Brain microvascular endothelial cell (primary cell): ENCODE measurements around the gene POU2F2.

Source experiments
- DNase-seq: peaks from one replicate; pipeline ENCODE4 v3.0.0-alpha.2; 2020
- H3K27ac ChIP-seq: fragments of 250-450 bp; sonication (Bioruptor Pico); 2 replicates; pipeline ENCODE4 v1.5.1; 2020; ENCODE audit warnings: mild to moderate bottlenecking, moderate library complexity
- H3K27me3 ChIP-seq: fragments of 250-450 bp; sonication (Bioruptor Pico); replicated peaks from 2 replicates; pipeline ENCODE4 v1.5.1; 2020; ENCODE audit warnings: mild to moderate bottlenecking
- H3K36me3 ChIP-seq: fragments of 250-450 bp; sonication (Bioruptor Pico); replicated peaks from 2 replicates; pipeline ENCODE4 v1.5.1; 2020; ENCODE audit warnings: mild to moderate bottlenecking
- H3K4me3 ChIP-seq: 2 replicates; pipeline ENCODE4 v1.5.1; 2011; ENCODE audit warnings: low read depth, mild to moderate bottlenecking, control low read depth, low read length, moderate library complexity
- in situ Hi-C: cut with HindIII; loops from 2 replicates; pipeline ENCODE4 v1.10.0; 2017; ENCODE audit warnings: low sequenced_read_pairs, low pct_ligation_motif_present
- TF ChIP-seq, protein P1 (sequence below): IDR thresholded peaks from 2 replicates; pipeline ENCODE4 v1.5.1; 2011; ENCODE audit warnings: low read depth, mild to moderate bottlenecking, moderate library complexity, low read length, control low read depth, inconsistent platforms; ENCODE audit errors: missing control alignments

The POU2F2 gene

DNA sequence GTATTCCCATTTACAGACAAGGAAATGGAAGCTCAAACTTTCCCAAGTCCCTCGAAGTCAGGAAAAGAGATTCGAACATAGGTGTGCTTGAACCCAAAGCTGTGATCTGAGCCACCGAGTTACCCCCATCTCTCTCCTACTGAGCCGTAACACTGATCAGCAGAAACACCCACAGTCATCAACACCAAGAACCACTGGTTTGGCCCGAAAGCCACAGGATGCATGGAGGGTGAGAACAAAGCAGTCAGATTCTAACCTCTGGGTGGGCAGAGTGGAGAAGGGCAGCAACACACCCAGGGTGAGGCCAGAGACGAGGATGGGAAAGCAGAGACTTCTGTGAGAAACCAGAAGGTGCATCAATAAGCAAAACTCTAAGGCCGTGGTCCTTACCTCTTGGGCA is 27.7 kb upstream of the POU2F2 start:
- in situ Hi-C loops = no loop called here
- Histone ChIP-seq H3K4me3 (no peak overlapping the region), H3K27me3 (peaks cover 26% of the 10 kb centered on the region), H3K36me3 (no peaks in the 10 kb centered on the region), H3K27ac (no peak overlapping the region)
- TF ChIP-seq, protein P1, sequence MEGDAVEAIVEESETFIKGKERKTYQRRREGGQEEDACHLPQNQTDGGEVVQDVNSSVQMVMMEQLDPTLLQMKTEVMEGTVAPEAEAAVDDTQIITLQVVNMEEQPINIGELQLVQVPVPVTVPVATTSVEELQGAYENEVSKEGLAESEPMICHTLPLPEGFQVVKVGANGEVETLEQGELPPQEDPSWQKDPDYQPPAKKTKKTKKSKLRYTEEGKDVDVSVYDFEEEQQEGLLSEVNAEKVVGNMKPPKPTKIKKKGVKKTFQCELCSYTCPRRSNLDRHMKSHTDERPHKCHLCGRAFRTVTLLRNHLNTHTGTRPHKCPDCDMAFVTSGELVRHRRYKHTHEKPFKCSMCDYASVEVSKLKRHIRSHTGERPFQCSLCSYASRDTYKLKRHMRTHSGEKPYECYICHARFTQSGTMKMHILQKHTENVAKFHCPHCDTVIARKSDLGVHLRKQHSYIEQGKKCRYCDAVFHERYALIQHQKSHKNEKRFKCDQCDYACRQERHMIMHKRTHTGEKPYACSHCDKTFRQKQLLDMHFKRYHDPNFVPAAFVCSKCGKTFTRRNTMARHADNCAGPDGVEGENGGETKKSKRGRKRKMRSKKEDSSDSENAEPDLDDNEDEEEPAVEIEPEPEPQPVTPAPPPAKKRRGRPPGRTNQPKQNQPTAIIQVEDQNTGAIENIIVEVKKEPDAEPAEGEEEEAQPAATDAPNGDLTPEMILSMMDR = no peak
- no peak for DNase-seq

DNA sequence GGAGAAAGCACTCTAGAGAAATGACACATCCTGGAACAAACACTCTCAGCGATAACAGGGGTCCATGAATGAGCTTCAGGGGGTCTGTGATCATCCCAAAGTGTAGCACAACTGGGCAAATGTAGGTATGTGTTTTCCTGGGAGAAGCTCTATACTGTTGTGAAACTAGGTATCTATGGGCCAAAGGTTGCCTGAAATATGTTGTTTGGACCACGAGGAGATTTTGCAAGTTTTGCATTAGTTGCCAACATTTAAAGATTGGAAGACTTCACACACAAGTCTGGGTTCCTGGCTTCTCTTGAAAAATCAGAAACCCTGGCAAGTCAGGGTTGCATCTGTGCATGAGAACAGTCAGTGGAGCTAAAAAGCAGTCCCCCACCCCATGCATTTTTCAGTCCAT is 26.7 kb upstream of the POU2F2 start:
- Histone ChIP-seq H3K4me3 (no peak overlapping the region), H3K27ac (no peak overlapping the region), H3K27me3 (peaks cover 31% of the 10 kb centered on the region), H3K36me3 (no peaks in the 10 kb centered on the region)
- TF ChIP-seq, protein P1 = no peak
- in situ Hi-C loops = no loop called here
- no peak for DNase-seq

DNA sequence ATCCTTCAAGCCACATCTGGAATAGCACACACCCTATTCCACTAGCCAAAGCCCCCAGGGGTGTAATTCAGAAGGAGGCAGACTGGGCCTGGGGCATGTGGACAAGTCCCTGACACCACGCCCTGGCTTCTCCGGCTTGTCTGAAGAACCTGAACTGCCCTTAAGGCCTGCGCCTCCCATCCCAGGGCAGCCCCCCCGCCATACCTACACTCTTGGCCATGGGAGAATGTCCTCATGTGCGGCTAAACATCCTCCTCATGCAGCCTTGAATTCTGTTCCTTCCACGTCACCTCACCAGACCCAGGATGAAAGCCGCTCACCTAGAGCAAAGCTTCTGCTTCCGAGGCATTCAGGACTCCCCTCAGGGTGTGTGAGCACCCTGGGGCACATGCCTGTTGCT is 24.3 kb upstream of the POU2F2 start:
- no peak for DNase-seq
- Histone ChIP-seq H3K36me3 (no peaks in the 10 kb centered on the region), H3K27ac (no peak overlapping the region), H3K27me3 (peaks cover 45% of the 10 kb centered on the region), H3K4me3 (no peak overlapping the region)
- in situ Hi-C loops = no loop called here
- TF ChIP-seq, protein P1 = no peak

DNA sequence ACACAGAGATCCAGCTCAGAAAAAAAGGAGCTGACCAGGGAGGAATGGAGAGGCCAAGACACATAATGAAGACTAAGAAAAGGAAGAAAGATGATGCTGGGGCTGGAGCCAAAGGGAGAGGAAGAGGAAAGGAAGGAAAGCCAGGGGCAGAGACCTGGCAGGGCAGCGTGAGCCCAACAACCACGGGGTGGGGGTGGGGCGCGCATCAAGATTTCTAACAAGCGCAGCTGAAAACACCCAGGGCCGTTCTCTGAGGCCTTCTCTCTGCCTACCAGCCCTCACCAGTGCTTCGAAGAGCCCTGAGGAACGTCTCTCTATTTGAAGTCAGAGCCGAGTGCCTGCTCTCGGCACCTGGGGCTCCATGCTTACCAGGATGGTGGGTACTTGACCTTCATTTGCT is 23.6 kb upstream of the POU2F2 start:
- H3K27me3 ChIP-seq = peaks cover 44% of the 10 kb centered on the region
- no peak for DNase-seq

DNA sequence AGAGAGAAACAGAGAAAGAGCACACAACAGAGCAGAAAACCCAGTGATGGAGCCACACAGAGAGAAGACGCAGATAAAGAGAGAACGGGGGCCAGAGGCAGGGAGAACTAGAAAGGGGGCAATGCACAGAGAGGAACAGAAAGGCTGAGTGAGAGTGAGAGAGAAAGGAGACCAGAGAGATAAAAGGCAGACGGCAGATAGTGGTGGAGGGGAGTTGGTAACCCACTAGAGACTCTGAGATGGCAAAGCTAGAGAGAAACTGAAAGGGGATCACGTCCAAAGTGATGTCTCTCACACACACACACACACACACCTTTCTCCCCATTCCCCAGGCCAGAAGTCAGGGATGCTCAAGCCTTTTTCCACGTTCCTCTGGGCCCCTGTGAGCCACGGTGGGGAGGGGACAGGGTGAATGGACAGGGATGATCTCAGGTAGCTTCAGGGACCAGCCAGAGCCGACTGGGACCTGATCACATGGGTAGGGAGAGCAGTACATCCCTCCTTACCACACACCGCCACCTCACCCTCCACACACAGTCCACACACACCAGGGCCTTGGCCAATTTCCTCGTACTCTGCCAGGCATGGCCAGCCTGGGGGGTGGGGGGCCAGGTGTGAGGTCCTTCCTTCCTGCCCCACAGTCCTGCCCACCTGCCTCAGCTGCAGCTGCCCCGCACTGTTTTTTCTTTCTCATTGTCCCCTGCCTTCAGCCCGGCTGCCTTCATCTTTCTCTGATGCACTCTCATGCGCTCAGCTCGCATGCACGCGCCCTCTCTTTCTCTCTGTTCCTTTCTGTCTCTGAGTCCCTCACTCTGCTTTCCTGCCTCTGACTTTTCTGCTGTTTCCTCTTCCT is 22.5 kb upstream of the POU2F2 start:
- H3K36me3 ChIP-seq = no peaks in the 10 kb centered on the region
- H3K4me3 ChIP-seq = no peak overlapping the region
- no peak for DNase-seq
- TF ChIP-seq, protein P1 = no peak
- peaks cover 44% of the 10 kb centered on the region for H3K27me3 ChIP-seq
- in situ Hi-C loops = no loop called here
- H3K27ac ChIP-seq = no peak overlapping the region

More for the DNA sequence above, 23.6 kb upstream of the POU2F2 start:
- no peak overlapping the region for H3K4me3 ChIP-seq
- in situ Hi-C loops = no loop called here
- H3K36me3 ChIP-seq = no peaks in the 10 kb centered on the region
- no peak overlapping the region for H3K27ac ChIP-seq
- TF ChIP-seq, protein P1 = no peak
